SK-N-SH treated with all-trans-retinoic acid at 6 μM for 48 hours (cell line): ENCODE results near the gene UTS2B.

Experiments
- ARNTL ChIP-seq: fragments of 450-650 bp; formaldehyde crosslinking; IDR thresholded peaks from 2 replicates; pipeline ENCODE4 v1.5.0; 2020; ENCODE audit warnings: low read depth, mild to moderate bottlenecking, moderate library complexity, borderline replicate concordance
- CSDC2 ChIP-seq: fragments of 250-450 bp; sonication (Bioruptor Pico); IDR thresholded peaks from 2 replicates; pipeline ENCODE4 v1.5.0; 2020; ENCODE audit warnings: mild to moderate bottlenecking, moderate library complexity
- GLIS3 ChIP-seq: fragments of 250-450 bp; sonication (Bioruptor Pico); IDR thresholded peaks from 2 replicates; pipeline ENCODE4 v1.5.0; 2020; ENCODE audit warnings: mild to moderate bottlenecking, moderate library complexity
- OSR1 ChIP-seq: fragments of 250-450 bp; sonication (Bioruptor Pico); IDR thresholded peaks from 2 replicates; pipeline ENCODE4 v1.8.0; 2022; ENCODE audit warnings: moderate library complexity, mild to moderate bottlenecking, inconsistent platforms
- PATZ1 ChIP-seq: fragments of 250-450 bp; sonication (Bioruptor Pico); IDR thresholded peaks from 2 replicates; pipeline ENCODE4 v1.8.0; 2020; ENCODE audit warnings: mild to moderate bottlenecking, moderate library complexity, borderline replicate concordance
- RARB ChIP-seq: fragments of 250-450 bp; sonication (Bioruptor Pico); IDR thresholded peaks from 2 replicates; pipeline ENCODE4 v1.8.0; 2021; ENCODE audit warnings: mild to moderate bottlenecking, moderate library complexity
- ZFP3 ChIP-seq: fragments of 250-450 bp; sonication (Bioruptor Pico); IDR thresholded peaks from 2 replicates; pipeline ENCODE4 v1.5.0; 2020; ENCODE audit warnings: mild to moderate bottlenecking, moderate library complexity

DNA sequence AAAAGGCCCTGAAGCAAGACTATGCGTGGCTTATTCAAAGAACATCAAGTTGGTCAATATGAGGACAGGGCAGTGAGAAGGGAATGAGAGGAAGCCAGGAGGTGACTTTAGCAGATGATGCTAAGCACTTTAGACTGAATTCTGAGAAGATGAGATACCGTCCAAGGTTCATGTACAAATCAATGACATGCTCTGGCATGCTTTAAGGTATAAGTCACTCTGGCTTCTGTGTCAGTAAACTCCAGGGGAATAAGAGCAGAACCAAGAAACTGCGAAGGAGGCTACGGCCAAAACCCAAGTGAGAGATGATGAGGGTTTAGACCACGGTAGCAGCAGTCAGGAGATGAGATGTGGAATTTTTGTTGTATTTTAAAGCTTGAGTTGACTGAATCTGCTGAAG lies 10.0 kb downstream of the UTS2B start:
- TF ChIP-seq ARNTL (CRISPR knock-in tag) (no peak), CSDC2 (CRISPR knock-in tag) (no peak), ZFP3 (no peak), PATZ1 (no peak), OSR1 (CRISPR knock-in tag) (no peak), GLIS3 (CRISPR knock-in tag) (no peak), RARB (CRISPR knock-in tag) (no peak)
